Mesenchymal stem cell (in vitro differentiated cells and primary cell): ENCODE measurements around the gene PHF20.
A peak's percentile ranks its signal among the peaks of the same experiment; 100 is the strongest.

Source experiments
- DNase-seq: peaks from one replicate; pipeline ENCODE4 v3.0.0-alpha.2; 2013
- H2AFZ ChIP-seq: one replicate; pipeline ENCODE4 v1.6.1; 2013; ENCODE audit warnings: low read depth, mild to moderate bottlenecking, control low read depth, inconsistent platforms, low read length, moderate library complexity
- H2AK5ac ChIP-seq: 2 replicates; pipeline ENCODE4 v1.6.1; 2013; ENCODE audit warnings: low read length, moderate library complexity, mild to moderate bottlenecking, inconsistent platforms; ENCODE audit not compliant: severe bottlenecking
- H2BK120ac ChIP-seq: one replicate; pipeline ENCODE4 v1.6.1; 2013; ENCODE audit warnings: low read depth, mild to moderate bottlenecking, inconsistent platforms, low read length, moderate library complexity
- H2BK12ac ChIP-seq, 2 experiments: one replicate each; pipeline ENCODE4 v1.6.1; 2013; ENCODE audit warnings: inconsistent platforms in 2 of 2, low read length in 2 of 2, mild to moderate bottlenecking in 2 of 2, moderate library complexity in 2 of 2, control low read depth in 1 of 2
- H2BK15ac ChIP-seq: one replicate; pipeline ENCODE4 v1.6.1; 2013; ENCODE audit warnings: mild to moderate bottlenecking, low read depth, inconsistent platforms; ENCODE audit not compliant: poor library complexity, severe bottlenecking
- H2BK5ac ChIP-seq: 2 replicates; pipeline ENCODE4 v1.6.1; 2013; ENCODE audit warnings: low read depth, mild to moderate bottlenecking, low read length, control low read depth, inconsistent platforms; ENCODE audit not compliant: poor library complexity, severe bottlenecking
- H3K14ac ChIP-seq, 2 experiments: one replicate each; pipeline ENCODE4 v1.6.1; 2013; ENCODE audit warnings: inconsistent platforms in 2 of 2, low read length in 2 of 2, control low read depth in 1 of 2, mild to moderate bottlenecking in 1 of 2, moderate library complexity in 1 of 2
- H3K18ac ChIP-seq, 2 experiments: one replicate each; pipeline ENCODE4 v1.6.1; 2013; ENCODE audit warnings: inconsistent platforms in 2 of 2, low read length in 2 of 2, control low read depth in 1 of 2, low read depth in 1 of 2, mild to moderate bottlenecking in 1 of 2
- H3K23ac ChIP-seq, 2 experiments: one replicate each; pipeline ENCODE4 v1.6.1; 2013; ENCODE audit warnings: inconsistent platforms in 2 of 2, low read length in 2 of 2, mild to moderate bottlenecking in 2 of 2, moderate library complexity in 2 of 2, control low read depth in 1 of 2
- H3K27ac ChIP-seq: 2 replicates; pipeline ENCODE4 v1.5.1; 2013; ENCODE audit warnings: mild to moderate bottlenecking, moderate library complexity, low read length, control low read depth, inconsistent platforms; ENCODE audit not compliant: poor library complexity, severe bottlenecking
- H3K27me3 ChIP-seq, 2 experiments: 2 replicates each; pipeline versions ENCODE4 v1.6.1 to v1.7.0; 2013; ENCODE audit warnings: low read length in 2 of 2, mild to moderate bottlenecking in 2 of 2, moderate library complexity in 2 of 2, control low read depth in 1 of 2, inconsistent platforms in 1 of 2; ENCODE audit not compliant: control insufficient read depth in 1 of 2, insufficient read depth in 1 of 2
- H3K36me3 ChIP-seq, 2 experiments: 2 replicates each; pipeline versions ENCODE4 v1.6.1 to v1.7.0; 2013; ENCODE audit warnings: low read length in 2 of 2, control low read depth in 1 of 2, inconsistent platforms in 1 of 2, low read depth in 1 of 2, mild to moderate bottlenecking in 1 of 2; ENCODE audit not compliant: insufficient read depth in 2 of 2, control insufficient read depth in 1 of 2
- H3K4ac ChIP-seq, 2 experiments: one replicate each; pipeline ENCODE4 v1.6.1; 2013; ENCODE audit warnings: inconsistent platforms in 2 of 2, low read length in 2 of 2, mild to moderate bottlenecking in 2 of 2, moderate library complexity in 2 of 2, control low read depth in 1 of 2, low read depth in 1 of 2
- H3K4me1 ChIP-seq: 2 replicates; pipeline ENCODE4 v1.6.1; 2013; ENCODE audit warnings: low read depth, low read length, control low read depth; ENCODE audit not compliant: control insufficient read depth, insufficient read depth
- H3K4me2 ChIP-seq: 2 replicates; pipeline ENCODE4 v1.6.1; 2013; ENCODE audit warnings: low read length, mild to moderate bottlenecking, inconsistent platforms; ENCODE audit not compliant: poor library complexity, severe bottlenecking
- H3K4me3 ChIP-seq, 2 experiments: 2 replicates each; pipeline versions ENCODE4 v1.5.1 to v1.7.0; 2013; ENCODE audit warnings: low read length in 2 of 2, mild to moderate bottlenecking in 2 of 2, control low read depth in 1 of 2, low read depth in 1 of 2; ENCODE audit not compliant: insufficient read depth in 1 of 2
- H3K79me1 ChIP-seq: replicated peaks from 2 replicates; pipeline ENCODE4 v1.6.1; 2013; ENCODE audit warnings: mild to moderate bottlenecking, control low read depth, low read length, inconsistent platforms; ENCODE audit not compliant: poor library complexity, severe bottlenecking
- H3K9ac ChIP-seq: 2 replicates; pipeline ENCODE4 v1.7.0; 2013; ENCODE audit warnings: mild to moderate bottlenecking, low read length, moderate library complexity
- H3K9me3 ChIP-seq: 2 replicates; pipeline ENCODE4 v1.7.0; 2013; ENCODE audit warnings: mild to moderate bottlenecking, low read length; ENCODE audit not compliant: control insufficient read depth
- H4K8ac ChIP-seq: one replicate; pipeline ENCODE4 v1.6.1; 2013; ENCODE audit warnings: inconsistent platforms, mild to moderate bottlenecking, low read length, moderate library complexity
- H4K91ac ChIP-seq: one replicate; pipeline ENCODE4 v1.6.1; 2013; ENCODE audit warnings: mild to moderate bottlenecking, low read length, inconsistent platforms
- WGBS: methylation state at CpG from one replicate; pipeline ENCODE4 v1.1.7; 2013; ENCODE audit warnings: mixed read lengths; 5-methylcytosine and 5-hydroxymethylcytosine counted together

Gene PHF20

GRCh38 chr20:35772563-35773058, 796 bp downstream of the PHF20 start:
- Histone ChIP-seq H3K18ac (no peak overlapping the region), H3K9me3 (no peaks in the 10 kb centered on the region), H3K4me3 (peak overlapping the region; percentile 70 to 91), H3K9ac (peak overlapping the region; percentile 98), H3K4ac (no peak overlapping the region), H2BK120ac (peak overlapping the region; percentile 15), H2BK5ac (no peak overlapping the region), H3K4me1 (peaks cover 15% of the 10 kb centered on the region), H4K91ac (no peak overlapping the region), H2BK12ac (no peak overlapping the region), H3K23ac (no peak overlapping the region), H2BK15ac (no peak overlapping the region), H2AK5ac (peak overlapping the region; percentile 2), H3K4me2 (peak overlapping the region; percentile 86), H3K36me3 (peaks cover 3 to 14% of the 10 kb centered on the region in 2 experiments), H4K8ac (no peak overlapping the region), H3K27me3 (no peaks in the 10 kb centered on the region), H3K14ac (no peak overlapping the region), H3K27ac (no peak overlapping the region), H3K79me1 (peaks cover 12% of the 10 kb centered on the region), H2AFZ (no peak overlapping the region)
- no peak for DNase-seq
- 15% methylated on average over 8 of the region's 8 CpGs for WGBS

- H3K4me1 ChIP-seq: peaks cover 12% of the 10 kb centered on the region
- no peaks in the 10 kb centered on the region for H3K9me3 ChIP-seq
- H3K36me3 ChIP-seq: peaks cover 3 to 14% of the 10 kb centered on the region in 2 experiments
- H3K18ac ChIP-seq: peak overlapping the region in 1 of 2 experiments; percentile 68
- no peak overlapping the region for H2BK120ac ChIP-seq
- no peak overlapping the region for H2BK12ac ChIP-seq
- peak overlapping the region in 1 of 2 experiments; percentile 91 for H3K4me3 ChIP-seq
- H3K27me3 ChIP-seq: no peaks in the 10 kb centered on the region
- 64% methylated on average over 8 of the region's 8 CpGs for WGBS
- no peak overlapping the region for H3K14ac ChIP-seq
- no peak overlapping the region for H3K27ac ChIP-seq
- no peak overlapping the region for H4K91ac ChIP-seq
- no peak overlapping the region for H3K23ac ChIP-seq
- H3K4ac ChIP-seq: peak overlapping the region in 1 of 2 experiments; percentile 63
- peak overlapping the region; percentile 52 for H2AK5ac ChIP-seq
- peaks cover 13% of the 10 kb centered on the region for H3K79me1 ChIP-seq
- peak overlapping the region; percentile 86 for H3K4me2 ChIP-seq
- peak; percentile 73 for DNase-seq
- no peak overlapping the region for H2BK5ac ChIP-seq
- H3K9ac ChIP-seq: peak overlapping the region; percentile 98
- no peak overlapping the region for H2BK15ac ChIP-seq
- H4K8ac ChIP-seq: no peak overlapping the region
- no peak overlapping the region for H2AFZ ChIP-seq
These were observed 1.4 kb downstream of the PHF20 start for GRCh38 chr20:35773154-35773751.

GRCh38 chr20:35774391-35774790, 2.6 kb downstream of the PHF20 start:
- WGBS: 100% methylated on average over 1 of the region's 1 CpG

GRCh38 chr20:35776513-35777101, 4.8 kb downstream of the PHF20 start:
- Histone ChIP-seq H3K4me1 (peaks cover 6% of the 10 kb centered on the region), H3K9ac (no peak overlapping the region), H3K36me3 (peaks cover 6 to 17% of the 10 kb centered on the region in 2 experiments), H3K18ac (peak overlapping the region in 1 of 2 experiments; percentile 52), H3K4me3 (no peak overlapping the region), H2AFZ (no peak overlapping the region), H3K14ac (no peak overlapping the region), H2BK5ac (no peak overlapping the region), H3K23ac (no peak overlapping the region), H2BK120ac (no peak overlapping the region), H2BK12ac (no peak overlapping the region), H3K4ac (no peak overlapping the region), H4K8ac (no peak overlapping the region), H3K27me3 (no peaks in the 10 kb centered on the region), H3K9me3 (no peaks in the 10 kb centered on the region), H4K91ac (no peak overlapping the region), H3K79me1 (peaks cover 22% of the 10 kb centered on the region), H3K27ac (no peak overlapping the region), H3K4me2 (no peak overlapping the region), H2BK15ac (peak overlapping the region; percentile 13), H2AK5ac (no peak overlapping the region)
- peak; percentile 48 for DNase-seq
- WGBS: 99% methylated on average over 4 of the region's 4 CpGs

More at GRCh38 chr20:35774391-35774790, 2.6 kb downstream of the PHF20 start:
- H2BK120ac ChIP-seq: no peak overlapping the region
- peaks cover 9% of the 10 kb centered on the region for H3K4me1 ChIP-seq
- peaks cover 16% of the 10 kb centered on the region for H3K79me1 ChIP-seq
- H3K4me2 ChIP-seq: no peak overlapping the region
- no peak overlapping the region for H4K91ac ChIP-seq
- DNase-seq: no peak
- H3K4me3 ChIP-seq: no peak overlapping the region
- H4K8ac ChIP-seq: no peak overlapping the region
- H3K18ac ChIP-seq: no peak overlapping the region
- no peak overlapping the region for H3K23ac ChIP-seq
- no peak overlapping the region for H2BK5ac ChIP-seq
- no peak overlapping the region for H2BK12ac ChIP-seq
- no peak overlapping the region for H3K14ac ChIP-seq
- no peak overlapping the region for H2AFZ ChIP-seq
- no peak overlapping the region for H2AK5ac ChIP-seq
- no peak overlapping the region for H3K4ac ChIP-seq
- peaks cover 6 to 14% of the 10 kb centered on the region in 2 experiments for H3K36me3 ChIP-seq
- H3K27me3 ChIP-seq: no peaks in the 10 kb centered on the region
- H3K9me3 ChIP-seq: no peaks in the 10 kb centered on the region
- H3K9ac ChIP-seq: no peak overlapping the region
- no peak overlapping the region for H2BK15ac ChIP-seq
- H3K27ac ChIP-seq: no peak overlapping the region
